GM18498 (cell line): ENCODE data around the gene NLRP7.

ENCODE experiments used
- ATAC-seq: cut with Tn5 transposase; IDR thresholded peaks from one replicate; pipeline ENCODE4 v1.9.1; 2021; ENCODE audit warnings: mild to moderate bottlenecking, moderate library complexity; ENCODE audit not compliant: unreplicated experiment

Gene NLRP7

DNA sequence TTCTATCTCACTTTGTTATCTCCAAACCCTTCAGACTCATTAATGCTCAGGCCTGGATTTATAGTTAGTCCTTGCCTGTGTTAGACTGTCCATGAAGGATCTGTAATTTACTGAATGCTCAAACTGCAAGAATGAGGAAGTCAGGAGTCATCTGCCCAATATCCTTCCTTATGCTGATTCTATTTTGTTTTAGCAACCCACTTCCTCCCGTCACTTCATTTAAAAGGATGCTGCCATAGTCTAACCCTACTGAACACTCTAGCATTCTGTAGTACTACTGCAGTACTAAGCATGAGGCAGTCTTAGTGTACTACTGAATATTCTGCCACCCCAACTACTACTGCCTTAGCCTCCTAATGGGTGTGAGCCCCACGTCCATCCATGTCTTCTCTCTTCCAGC, 71.8 kb downstream of the NLRP7 start:
- no peak for ATAC-seq

DNA sequence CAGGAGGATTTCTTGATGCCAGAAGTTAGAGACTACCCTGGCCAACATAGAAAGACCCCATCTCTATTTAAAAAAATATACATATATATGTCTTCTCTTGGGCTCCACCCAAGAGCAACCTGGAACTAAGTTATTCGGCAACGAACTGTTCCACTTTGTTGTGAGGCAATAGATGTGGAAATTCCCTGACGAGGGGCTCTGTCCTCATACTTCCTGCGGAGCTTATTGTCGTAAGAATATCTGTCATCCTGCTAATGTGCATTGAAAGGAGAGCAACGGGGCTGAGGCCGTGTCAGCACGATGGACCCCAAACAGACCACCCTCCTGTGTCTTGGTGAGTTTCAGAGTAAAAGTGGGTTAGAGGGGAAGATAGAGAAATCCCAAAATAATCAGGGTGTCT, 73.3 kb downstream of the NLRP7 start, which contains the start of gene FCAR:
Gene FCAR (plus strand): TSS at position 246 of the 400 bp plus-strand sequence. CDS start 55 bp downstream, at position 301.
- ATAC-seq: no peak
